Myometrial cell (primary cell): ENCODE results near the gene ACTR5. TPM values are rescaled to one million over a fixed set of nuclear protein-coding genes. Genes with fewer than 3 reads are reported as not detected.

ENCODE experiments used
- total RNA-seq: library from RNA; depleted of rRNA; stranded (reverse); fragments of >200 nt; gene quantifications from 2 replicates; pipeline ENCODE4 v1.2.3, GENCODE V29; 2015

The ACTR5 gene
- 6.7 and 7.2 TPM in 2 replicates for total RNA-seq

GRCh38 chr20:38748097-38748860 is at the start of gene ACTR5:
TSS of gene ACTR5 (plus strand) at chr20:38748460. CDS start at chr20:38748479, 19 bp downstream.

GRCh38 chr20:38723848-38724625 is 24.2 kb upstream of the ACTR5 start, which contains the start of gene SLC32A1:
TSS of gene SLC32A1 (plus strand) at chr20:38724486. CDS start at chr20:38724725, 239 bp downstream.

GRCh38 chr20:38805502-38805957 is 57.3 kb downstream of the ACTR5 start, which contains the start of gene PPP1R16B:
TSS of gene PPP1R16B (plus strand) at chr20:38805697. CDS start at chr20:38835926, 30,229 bp downstream.

Other genes starting within 250 kb of the ACTR5 start
- gene ADIG, start 167.3 kb upstream of the ACTR5 start, total RNA-seq = not detected in 2 replicates
- gene ARHGAP40, start 146.7 kb upstream of the ACTR5 start, total RNA-seq = under 0.01 and 1.2 TPM in 2 replicates
- gene SLC32A1, start 24.0 kb upstream of the ACTR5 start, total RNA-seq = not detected in 2 replicates
- gene PPP1R16B, start 57.2 kb downstream of the ACTR5 start, total RNA-seq = not detected in 2 replicates
- 35.2 and 37.6 TPM in 2 replicates for gene FAM83D, start 178.0 kb downstream of the ACTR5 start, total RNA-seq
- gene DHX35, start 213.9 kb downstream of the ACTR5 start, total RNA-seq = 6.6 and 9.6 TPM in 2 replicates